ENCODE data around the gene ZMIZ1. TPM values are rescaled to one million over a fixed set of nuclear protein-coding genes. Genes with fewer than 3 reads are reported as not detected.

The ZMIZ1 gene
- total RNA-seq, 1 donor from 2014 or later, result 80.4 TPM

DNA sequence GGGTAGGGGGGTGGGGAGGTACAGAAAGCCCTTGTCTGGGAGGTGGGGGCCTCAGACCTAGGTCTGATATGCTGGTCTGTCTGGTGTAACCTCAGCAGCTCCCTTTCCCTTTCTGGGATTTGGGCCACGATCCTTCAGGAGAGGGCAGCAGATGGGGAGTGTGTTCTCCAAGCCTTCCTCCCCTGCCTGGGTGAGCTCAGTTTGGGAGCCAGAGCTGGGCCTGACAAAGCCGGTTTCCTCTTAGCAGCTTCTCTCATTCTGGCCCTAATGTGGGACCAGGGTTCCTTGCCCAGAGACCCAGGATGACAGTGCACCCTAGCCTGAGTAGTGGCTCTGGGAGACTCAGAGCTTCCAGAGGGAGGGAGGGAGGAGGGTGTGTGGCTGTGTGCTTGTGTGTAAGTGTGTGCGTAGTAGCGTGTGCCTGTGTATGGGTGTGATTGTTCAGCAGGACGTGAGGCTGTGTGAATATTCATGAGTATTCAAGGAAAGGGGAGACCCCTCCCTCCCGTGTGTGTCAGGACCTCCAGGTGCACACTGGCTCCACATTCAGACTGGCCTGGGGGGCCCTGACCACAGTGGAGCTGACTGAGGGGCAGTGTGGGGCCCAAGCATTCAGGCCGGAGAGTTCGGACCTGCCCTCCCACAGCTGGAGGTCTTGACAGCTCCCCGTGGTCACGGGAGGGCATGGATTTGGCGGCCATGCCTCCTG is 96.5 kb downstream of the ZMIZ1 start:
- Mint-ChIP-seq H3K27ac (no peak overlapping the region), H3K36me3 (ENCODE audit: low read depth) (no peaks in the 10 kb centered on the region), H3K9me3 (no peaks in the 10 kb centered on the region), H3K4me1 (ENCODE audit: low read depth) (no peaks in the 10 kb centered on the region), H3K4me3 (ENCODE audit: low read depth) (no peak overlapping the region), H3K27me3 (ENCODE audit: low read depth) (no peaks in the 10 kb centered on the region)
- intact Hi-C loops (cut with micrococcal nuclease), result no loop called here
- DNase-seq (ENCODE audit: low spot score), result no peak

DNA sequence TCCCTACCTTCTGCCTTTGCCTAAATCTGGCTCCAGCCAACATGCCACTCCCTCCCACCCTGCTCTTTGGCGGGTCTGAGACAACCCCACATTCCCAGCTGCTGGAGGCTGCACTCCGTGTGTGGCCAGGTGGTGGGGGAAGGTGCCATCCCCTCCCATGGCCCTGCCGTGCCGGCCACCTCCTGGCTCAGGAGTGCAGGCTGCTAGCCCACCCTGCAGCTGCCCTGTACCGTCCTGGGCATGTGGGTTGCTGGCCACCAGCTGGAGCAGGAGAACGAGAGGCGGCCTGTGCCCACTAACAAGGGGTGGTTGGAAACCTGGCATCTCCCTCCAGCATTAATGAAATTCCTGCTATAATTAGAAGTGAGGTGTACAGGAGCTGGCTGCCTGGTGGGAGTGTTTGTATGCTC is 97.6 kb downstream of the ZMIZ1 start:
- no peaks in the 10 kb centered on the region for H3K36me3 Mint-ChIP-seq (ENCODE audit: low read depth)
- H3K27ac Mint-ChIP-seq, result no peak overlapping the region
- intact Hi-C loops (cut with micrococcal nuclease), result no loop called here
- DNase-seq (ENCODE audit: low spot score), result no peak
- H3K4me1 Mint-ChIP-seq (ENCODE audit: low read depth), result no peaks in the 10 kb centered on the region
- no peak overlapping the region for H3K4me3 Mint-ChIP-seq (ENCODE audit: low read depth)
- no peaks in the 10 kb centered on the region for H3K27me3 Mint-ChIP-seq (ENCODE audit: low read depth)
- H3K9me3 Mint-ChIP-seq, result no peaks in the 10 kb centered on the region

GRCh38 chr10:79166741-79167140 is 98.0 kb downstream of the ZMIZ1 start:
- Mint-ChIP-seq H3K36me3 (ENCODE audit: low read depth) (no peaks in the 10 kb centered on the region), H3K27me3 (ENCODE audit: low read depth) (no peaks in the 10 kb centered on the region), H3K4me1 (ENCODE audit: low read depth) (no peaks in the 10 kb centered on the region), H3K27ac (no peak overlapping the region), H3K9me3 (no peaks in the 10 kb centered on the region), H3K4me3 (ENCODE audit: low read depth) (no peak overlapping the region)
- intact Hi-C loops (cut with micrococcal nuclease), result no loop called here
- no peak for DNase-seq (ENCODE audit: low spot score)

- intact Hi-C loops (cut with micrococcal nuclease), result no loop called here
- Mint-ChIP-seq H3K27ac (no peak overlapping the region), H3K4me1 (ENCODE audit: low read depth) (no peaks in the 10 kb centered on the region), H3K9me3 (no peaks in the 10 kb centered on the region), H3K4me3 (ENCODE audit: low read depth) (no peak overlapping the region), H3K36me3 (ENCODE audit: low read depth) (no peaks in the 10 kb centered on the region), H3K27me3 (ENCODE audit: low read depth) (no peaks in the 10 kb centered on the region)
- no peak for DNase-seq (ENCODE audit: low spot score)
Observed at GRCh38 chr10:79167537-79167936, 98.8 kb downstream of the ZMIZ1 start.

GRCh38 chr10:79168210-79168609 is 99.4 kb downstream of the ZMIZ1 start:
- H3K36me3 Mint-ChIP-seq (ENCODE audit: low read depth), result no peaks in the 10 kb centered on the region
- H3K4me3 Mint-ChIP-seq (ENCODE audit: low read depth), result no peak overlapping the region
- intact Hi-C loops (cut with micrococcal nuclease), result no loop called here
- H3K4me1 Mint-ChIP-seq (ENCODE audit: low read depth), result no peaks in the 10 kb centered on the region
- no peaks in the 10 kb centered on the region for H3K9me3 Mint-ChIP-seq
- no peak for DNase-seq (ENCODE audit: low spot score)
- no peaks in the 10 kb centered on the region for H3K27me3 Mint-ChIP-seq (ENCODE audit: low read depth)
- no peak overlapping the region for H3K27ac Mint-ChIP-seq

DNA sequence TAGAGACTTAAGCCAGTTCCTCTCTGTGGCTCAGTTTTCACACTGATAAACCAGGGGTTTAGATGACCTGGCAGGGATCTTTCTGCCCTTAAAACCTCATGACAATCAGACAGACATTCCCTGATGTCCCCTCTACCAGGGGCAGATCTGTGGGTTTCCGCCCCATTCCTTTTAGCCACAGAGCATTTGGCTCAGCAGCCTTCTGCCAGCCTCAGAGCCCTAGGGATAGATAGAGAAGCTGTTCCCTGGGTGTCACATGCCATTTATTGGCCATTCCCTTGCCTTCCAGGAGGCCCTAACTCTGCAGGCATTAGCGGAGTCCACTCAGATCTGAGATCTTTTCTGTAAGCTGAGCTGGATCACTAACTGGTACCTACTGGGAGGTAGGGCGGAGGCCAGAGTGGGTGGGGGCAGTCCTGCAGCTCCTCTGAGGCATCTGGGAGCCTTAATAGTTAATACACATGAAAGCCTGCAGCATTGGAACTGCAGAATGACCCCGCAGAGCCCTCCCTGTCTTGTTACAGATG is 101.5 kb downstream of the ZMIZ1 start:
- Mint-ChIP-seq H3K27ac (no peak overlapping the region), H3K4me3 (ENCODE audit: low read depth) (no peak overlapping the region), H3K36me3 (ENCODE audit: low read depth) (no peaks in the 10 kb centered on the region), H3K27me3 (ENCODE audit: low read depth) (no peaks in the 10 kb centered on the region), H3K4me1 (ENCODE audit: low read depth) (no peaks in the 10 kb centered on the region), H3K9me3 (no peaks in the 10 kb centered on the region)
- DNase-seq (ENCODE audit: low spot score), result no peak
- intact Hi-C loops (cut with micrococcal nuclease), result no loop called here

DNA sequence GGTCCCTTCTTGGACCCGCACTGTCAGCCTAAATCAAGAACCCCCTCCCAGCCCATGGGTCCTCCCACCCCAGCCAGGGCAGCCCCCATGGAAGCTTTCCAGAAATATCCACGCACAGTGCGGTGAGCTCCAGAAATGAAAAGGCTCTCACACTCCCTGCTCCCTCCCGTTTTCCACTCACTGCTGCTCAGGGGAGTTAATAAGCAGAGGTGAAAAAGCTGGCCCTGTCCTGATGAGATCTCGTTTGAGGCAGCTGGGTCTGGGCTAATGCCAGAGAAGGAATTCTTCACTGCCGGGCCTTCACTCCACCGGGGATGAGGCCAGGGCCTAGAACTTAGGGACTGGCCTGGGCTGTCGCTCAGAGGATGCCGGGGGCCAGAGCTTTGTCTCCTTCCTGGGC is 102.2 kb downstream of the ZMIZ1 start:
- Mint-ChIP-seq H3K27me3 (ENCODE audit: low read depth) (no peaks in the 10 kb centered on the region), H3K4me1 (ENCODE audit: low read depth) (no peaks in the 10 kb centered on the region), H3K27ac (no peak overlapping the region), H3K4me3 (ENCODE audit: low read depth) (no peak overlapping the region), H3K36me3 (ENCODE audit: low read depth) (no peaks in the 10 kb centered on the region), H3K9me3 (no peaks in the 10 kb centered on the region)
- intact Hi-C loops (cut with micrococcal nuclease), result no loop called here
- no peak for DNase-seq (ENCODE audit: low spot score)

DNA sequence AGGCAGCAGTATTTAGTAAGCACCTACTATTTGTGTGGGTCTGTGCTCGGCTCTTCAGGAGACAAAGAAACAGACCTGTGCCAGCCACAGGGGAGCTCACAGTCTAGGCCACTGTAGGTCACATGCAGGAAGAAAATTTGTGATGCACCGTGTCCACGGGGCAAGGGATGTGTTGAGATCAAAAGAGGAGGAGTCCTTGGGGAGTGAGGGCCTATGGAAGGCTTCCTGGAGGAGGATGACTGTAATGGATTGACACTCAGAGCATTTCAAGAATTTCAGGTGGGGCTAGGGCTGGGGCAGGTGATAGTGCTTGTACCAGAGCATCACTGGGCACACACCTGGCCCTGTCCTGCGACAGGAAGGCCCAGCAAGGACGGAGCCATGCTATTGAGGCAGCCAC is 102.7 kb downstream of the ZMIZ1 start:
- intact Hi-C loops (cut with micrococcal nuclease), result no loop called here
- H3K27ac Mint-ChIP-seq, result no peak overlapping the region
- H3K4me1 Mint-ChIP-seq (ENCODE audit: low read depth), result no peaks in the 10 kb centered on the region
- no peaks in the 10 kb centered on the region for H3K36me3 Mint-ChIP-seq (ENCODE audit: low read depth)
- no peaks in the 10 kb centered on the region for H3K27me3 Mint-ChIP-seq (ENCODE audit: low read depth)
- no peak overlapping the region for H3K4me3 Mint-ChIP-seq (ENCODE audit: low read depth)
- no peak for DNase-seq (ENCODE audit: low spot score)
- no peaks in the 10 kb centered on the region for H3K9me3 Mint-ChIP-seq

GRCh38 chr10:79172881-79173280 is 104.1 kb downstream of the ZMIZ1 start:
- intact Hi-C loops (cut with micrococcal nuclease), result no loop called here
- Mint-ChIP-seq H3K4me1 (ENCODE audit: low read depth) (no peaks in the 10 kb centered on the region), H3K27me3 (ENCODE audit: low read depth) (no peaks in the 10 kb centered on the region), H3K36me3 (ENCODE audit: low read depth) (no peaks in the 10 kb centered on the region), H3K9me3 (no peaks in the 10 kb centered on the region), H3K27ac (no peak overlapping the region), H3K4me3 (ENCODE audit: low read depth) (no peak overlapping the region)
- DNase-seq (ENCODE audit: low spot score), result no peak

GRCh38 chr10:79173582-79174262 is 105.0 kb downstream of the ZMIZ1 start:
- H3K36me3 Mint-ChIP-seq (ENCODE audit: low read depth), result no peaks in the 10 kb centered on the region
- no peak overlapping the region for H3K27ac Mint-ChIP-seq
- no peak overlapping the region for H3K4me3 Mint-ChIP-seq (ENCODE audit: low read depth)
- DNase-seq (ENCODE audit: low spot score), result no peak
- intact Hi-C loops (cut with micrococcal nuclease), result no loop called here
- H3K4me1 Mint-ChIP-seq (ENCODE audit: low read depth), result no peaks in the 10 kb centered on the region
- no peaks in the 10 kb centered on the region for H3K9me3 Mint-ChIP-seq
- H3K27me3 Mint-ChIP-seq (ENCODE audit: low read depth), result no peaks in the 10 kb centered on the region

DNA sequence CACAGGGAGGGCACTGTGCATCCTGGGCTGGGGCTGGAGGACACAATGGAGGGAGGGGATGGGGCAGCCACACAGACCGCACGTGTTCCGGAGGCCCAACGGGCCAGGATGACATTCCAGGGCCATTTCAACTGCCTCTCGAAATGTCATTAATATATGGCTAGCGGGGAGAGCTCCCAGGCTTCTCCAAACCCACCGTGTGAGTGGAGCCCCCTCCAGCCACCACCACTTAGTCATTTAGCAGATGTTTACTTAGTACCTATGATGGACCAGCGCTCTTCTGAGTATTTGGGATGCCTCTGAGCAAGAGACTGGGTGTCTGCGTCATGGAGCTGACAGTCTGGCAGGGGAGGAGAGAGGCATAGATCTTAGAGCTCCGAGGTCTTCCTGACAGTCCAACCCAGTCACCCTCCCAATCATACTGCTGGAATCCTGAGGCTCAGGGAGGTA is 107.3 kb downstream of the ZMIZ1 start:
- H3K4me3 Mint-ChIP-seq (ENCODE audit: low read depth), result no peak overlapping the region
- no peak overlapping the region for H3K27ac Mint-ChIP-seq
- no peak for DNase-seq (ENCODE audit: low spot score)
- H3K36me3 Mint-ChIP-seq (ENCODE audit: low read depth), result no peaks in the 10 kb centered on the region
- H3K4me1 Mint-ChIP-seq (ENCODE audit: low read depth), result peaks cover 3% of the 10 kb centered on the region
- intact Hi-C loops (cut with micrococcal nuclease), result no loop called here
- no peaks in the 10 kb centered on the region for H3K27me3 Mint-ChIP-seq (ENCODE audit: low read depth)
- H3K9me3 Mint-ChIP-seq, result no peaks in the 10 kb centered on the region

GRCh38 chr10:79176949-79177602 is 108.3 kb downstream of the ZMIZ1 start:
- Mint-ChIP-seq H3K9me3 (no peaks in the 10 kb centered on the region), H3K4me1 (ENCODE audit: low read depth) (peaks cover 3% of the 10 kb centered on the region), H3K27ac (no peak overlapping the region), H3K27me3 (ENCODE audit: low read depth) (no peaks in the 10 kb centered on the region), H3K4me3 (ENCODE audit: low read depth) (no peak overlapping the region), H3K36me3 (ENCODE audit: low read depth) (no peaks in the 10 kb centered on the region)
- intact Hi-C loops (cut with micrococcal nuclease), result no loop called here
- no peak for DNase-seq (ENCODE audit: low spot score)

DNA sequence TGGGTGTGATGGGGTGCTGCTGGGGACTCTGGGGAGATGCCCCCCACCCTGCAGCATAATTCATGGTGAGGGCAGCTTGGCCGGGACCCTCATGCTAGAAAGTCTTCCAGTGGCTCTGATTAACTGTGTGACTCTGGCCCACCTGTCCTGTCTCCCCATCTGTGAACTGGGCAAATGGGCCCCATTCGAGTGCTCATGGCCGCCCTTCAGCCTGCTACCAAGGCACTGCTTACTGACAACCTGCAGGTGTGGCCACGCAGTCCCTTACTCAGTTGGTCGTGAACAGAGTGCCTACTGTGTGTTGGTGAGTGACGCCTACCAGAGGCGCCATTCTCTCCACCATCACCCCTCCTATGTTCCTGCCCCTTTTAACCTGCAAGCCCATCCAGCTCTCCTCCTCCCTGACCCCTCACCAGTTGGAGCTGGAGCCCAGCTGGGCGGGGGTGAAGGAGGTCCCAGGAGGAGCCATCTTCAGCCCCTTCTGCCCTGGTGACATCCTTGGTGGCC is 109.4 kb downstream of the ZMIZ1 start:
- Mint-ChIP-seq H3K36me3 (ENCODE audit: low read depth) (no peaks in the 10 kb centered on the region), H3K27me3 (ENCODE audit: low read depth) (no peaks in the 10 kb centered on the region), H3K27ac (no peak overlapping the region), H3K4me3 (ENCODE audit: low read depth) (no peak overlapping the region), H3K9me3 (no peaks in the 10 kb centered on the region), H3K4me1 (ENCODE audit: low read depth) (peaks cover 3% of the 10 kb centered on the region)
- intact Hi-C loops (cut with micrococcal nuclease), result no loop called here
- no peak for DNase-seq (ENCODE audit: low spot score)
